ENCODE results near the gene TAGLN2.

The TAGLN2 gene

DNA sequence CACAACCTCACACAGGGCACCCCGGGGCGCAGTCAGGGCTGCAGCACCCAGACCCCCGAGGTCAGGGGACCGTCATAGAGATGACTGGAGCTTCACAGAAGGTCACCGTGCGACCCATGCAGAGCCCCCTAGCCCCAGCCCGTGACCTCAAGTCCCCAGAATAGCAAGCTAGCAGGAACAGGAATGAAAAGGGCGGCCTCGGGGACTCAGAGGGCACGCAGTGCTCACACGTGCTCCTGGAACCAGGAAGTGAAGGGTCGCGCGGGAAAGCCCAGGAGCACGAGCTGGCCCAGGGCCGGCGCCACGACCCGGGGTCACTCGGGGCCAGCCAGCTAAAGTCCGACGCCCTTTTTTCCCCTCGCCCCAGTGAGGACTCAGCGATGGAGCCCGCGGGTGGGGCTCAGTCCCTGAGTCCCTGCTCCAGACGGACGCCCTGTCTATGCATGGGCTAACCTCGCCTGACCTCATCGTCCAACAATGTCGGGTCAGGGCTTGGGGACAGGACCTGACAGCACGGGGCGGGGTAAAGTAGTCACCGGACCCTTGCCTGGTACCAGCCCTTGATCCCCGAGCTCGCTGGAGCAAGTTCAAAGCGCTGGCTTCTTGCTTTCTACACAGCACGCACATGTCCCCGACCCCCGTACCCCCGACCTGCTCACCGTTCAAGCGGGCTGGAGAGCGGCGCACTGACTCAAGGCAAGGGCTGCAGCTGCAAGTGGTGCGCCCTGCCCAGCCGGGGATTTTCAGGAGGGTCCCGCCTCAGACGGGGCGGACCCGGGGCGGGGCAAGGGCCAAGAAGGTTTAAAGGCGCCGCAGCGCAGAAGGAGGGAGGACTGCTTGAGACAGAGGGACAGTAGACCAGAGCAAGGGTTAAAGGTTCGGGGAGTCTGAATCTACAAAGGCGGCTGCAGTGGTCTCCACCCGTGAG is at the start of gene TAGLN2:
TSS of gene TAGLN2 (minus strand) at position 717 of the 928 bp plus-strand sequence. CDS start 4,998 bp downstream, outside the sequence.
- peak; percentile 91 for DNase-seq

- no peak for DNase-seq
These were observed 49.2 kb upstream of the TAGLN2 start for GRCh38 chr1:159974350-159974965.

- no peak for DNase-seq
These were observed 48.1 kb upstream of the TAGLN2 start for GRCh38 chr1:159973350-159973940.

GRCh38 chr1:159972443-159973205 is 47.3 kb upstream of the TAGLN2 start:
- DNase-seq = no peak

GRCh38 chr1:159970932-159971342 is 45.6 kb upstream of the TAGLN2 start:
- DNase-seq = no peak

GRCh38 chr1:159968901-159969300 is 43.6 kb upstream of the TAGLN2 start:
- no peak for DNase-seq

GRCh38 chr1:159965263-159965662 is 40.0 kb upstream of the TAGLN2 start:
- no peak for DNase-seq

GRCh38 chr1:159964144-159964543 is 38.8 kb upstream of the TAGLN2 start:
- DNase-seq = no peak

- DNase-seq = no peak
These were observed 36.9 kb upstream of the TAGLN2 start for GRCh38 chr1:159962176-159962575.

DNA sequence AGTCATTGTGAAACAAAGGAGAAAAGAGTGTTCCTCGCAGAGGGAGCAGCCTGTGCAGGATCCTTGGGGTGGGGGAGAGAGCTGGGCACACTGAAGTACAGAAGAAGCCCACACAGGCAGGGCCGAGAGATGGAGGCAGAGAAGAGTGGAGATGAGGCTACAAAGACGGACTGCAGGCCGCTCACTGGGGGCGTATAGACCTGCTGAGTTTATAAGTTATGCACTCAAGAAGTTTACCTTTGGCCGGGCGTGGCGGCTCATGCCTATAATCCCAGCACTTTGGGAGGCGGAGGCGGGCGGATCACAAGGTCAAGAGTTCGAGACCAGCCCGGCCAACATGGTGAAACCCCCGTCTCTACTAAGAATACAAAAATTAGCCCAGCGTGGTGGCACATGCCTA is 36.3 kb upstream of the TAGLN2 start:
- DNase-seq = no peak

GRCh38 chr1:159960721-159961381 is 35.5 kb upstream of the TAGLN2 start:
- DNase-seq = peak; percentile 86

DNA sequence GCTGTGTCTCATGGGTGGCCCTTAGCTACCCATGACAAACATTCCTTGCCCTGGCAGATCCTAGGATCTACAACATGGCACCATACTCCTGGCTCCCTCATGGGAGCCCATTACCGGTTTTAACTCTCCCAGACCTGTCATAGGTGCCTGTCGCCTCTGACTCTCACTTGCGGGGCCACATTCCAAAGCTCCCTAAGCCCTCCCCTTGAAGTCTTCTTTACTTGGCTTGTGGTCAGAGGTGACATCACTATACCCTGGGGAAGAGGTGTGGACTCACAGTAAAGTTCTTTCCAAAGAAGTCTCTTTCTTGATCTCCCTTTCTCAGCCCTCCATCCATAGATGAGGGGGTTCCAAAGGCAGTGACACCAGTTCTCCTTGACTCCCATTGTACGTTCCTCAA is 34.1 kb upstream of the TAGLN2 start:
- DNase-seq = no peak

- no peak for DNase-seq
These were observed 33.5 kb upstream of the TAGLN2 start for GRCh38 chr1:159958719-159959380.

DNA sequence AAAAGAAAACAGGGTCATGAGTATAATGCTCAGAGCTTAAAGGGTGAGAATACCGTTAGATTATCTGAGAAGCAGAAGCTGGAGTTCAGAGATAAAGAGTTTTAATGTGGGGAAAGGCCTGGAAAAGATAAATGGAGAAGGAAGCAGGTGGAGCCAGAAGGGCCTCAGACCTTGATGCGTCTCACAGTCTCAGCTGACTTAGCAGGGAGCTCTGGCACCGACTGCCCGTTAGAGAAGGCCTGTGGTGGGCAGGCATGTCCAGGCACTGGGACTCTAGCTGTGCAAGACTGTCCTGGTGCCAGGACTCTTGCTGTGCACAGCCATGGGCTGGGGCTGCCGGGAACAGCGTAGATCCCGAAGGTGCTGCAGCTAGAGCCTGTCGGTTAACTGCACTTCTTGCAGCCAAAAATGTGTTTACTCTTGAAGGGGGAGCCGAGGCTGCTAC is 32.5 kb upstream of the TAGLN2 start:
- DNase-seq = no peak

GRCh38 chr1:159955456-159955855 is 30.1 kb upstream of the TAGLN2 start:
- DNase-seq = no peak

GRCh38 chr1:159953536-159954515 is 28.5 kb upstream of the TAGLN2 start, which contains the start of gene SLAMF9:
TSS of gene SLAMF9 (minus strand) at chr1:159954237. CDS start at chr1:159954137, 100 bp downstream.
- DNase-seq = peak; percentile 48

GRCh38 chr1:159952932-159953331 is 27.6 kb upstream of the TAGLN2 start:
- no peak for DNase-seq

DNA sequence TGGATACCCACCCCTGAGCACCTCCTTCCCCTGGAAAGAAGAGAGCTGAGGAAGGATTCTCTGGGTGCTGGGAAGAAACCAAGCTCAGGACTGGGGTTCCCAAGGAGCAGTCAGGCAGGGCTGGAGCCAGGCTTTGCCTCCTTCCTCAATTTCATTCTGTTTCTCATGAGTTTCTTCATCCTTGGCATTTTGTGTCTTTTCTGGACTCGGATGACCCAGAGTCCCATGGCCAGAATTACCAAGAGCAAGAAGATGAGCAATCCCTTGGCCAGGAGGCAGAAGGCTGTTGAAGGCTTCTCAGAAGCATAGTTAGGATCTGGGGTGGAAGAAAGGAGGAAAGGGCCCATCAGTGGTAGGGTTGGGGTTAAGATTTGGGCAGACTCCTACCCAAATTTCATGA is 26.2 kb upstream of the TAGLN2 start:
- DNase-seq = no peak

DNA sequence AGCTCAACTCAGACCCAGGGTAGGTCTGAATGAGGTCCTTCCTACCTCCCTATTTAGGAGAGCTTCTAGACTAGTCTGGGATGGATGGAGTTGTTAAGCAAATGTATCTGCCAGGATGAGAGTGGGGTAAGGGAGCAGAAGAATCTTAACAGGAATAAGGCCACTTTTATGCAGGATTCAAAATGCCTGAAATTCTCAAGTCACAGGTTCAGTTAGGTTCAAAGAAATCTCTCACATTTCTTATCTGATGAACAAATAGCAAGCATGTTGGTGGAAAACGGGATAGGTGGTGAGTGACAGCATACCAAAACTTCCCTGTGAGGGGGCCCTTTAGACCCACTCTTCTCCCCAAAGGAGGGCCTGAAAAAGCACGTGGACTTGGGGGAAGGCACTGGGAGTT is 25.7 kb upstream of the TAGLN2 start:
- no peak for DNase-seq

- DNase-seq = no peak
These were observed 24.7 kb upstream of the TAGLN2 start for GRCh38 chr1:159949981-159950381.
